Gastroesophageal sphincter (tissue), 4 donors: ENCODE results near the gene ZBTB7C. TPM values are rescaled to one million over a fixed set of nuclear protein-coding genes. Genes with fewer than 3 reads are reported as not detected.
A peak's percentile ranks its signal among the peaks of the same experiment; 100 is the strongest.

ENCODE experiments used
- ATAC-seq: fragments of 150-250 bp; one replicate; pipeline ENCODE4 v1.9.1; 2016; ENCODE audit warnings: mild to moderate bottlenecking, moderate library complexity
- H3K27ac ChIP-seq, 4 donors: fragments of 200-600 bp; sonication (generic) in 3 of 4; 1 replicate in 3 of 4; 2 replicates in 1 of 4; pipeline ENCODE4 v1.5.1; 2016 to 2019
- H3K27me3 ChIP-seq: fragments of 200-600 bp; sonication (generic); one replicate; pipeline ENCODE4 v1.5.1; 2019
- H3K36me3 ChIP-seq, 2 donors: fragments of 200-600 bp; sonication (generic); one replicate each; pipeline ENCODE4 v1.5.1; 2019; ENCODE audit warnings: control low read depth in 1 of 2
- H3K4me1 ChIP-seq, 3 donors: fragments of 200-600 bp; sonication (generic); 1 replicate in 2 of 3; 2 replicates in 1 of 3; pipeline ENCODE4 v1.5.1; 2016 to 2019; ENCODE audit warnings: control low read depth in 2 of 3
- H3K4me3 ChIP-seq, 2 donors: fragments of 200-600 bp; sonication (generic); one replicate each; pipeline ENCODE4 v1.5.1; 2019; ENCODE audit warnings: mild to moderate bottlenecking in 1 of 2, moderate library complexity in 1 of 2
- H3K9me3 ChIP-seq, 3 donors: fragments of 200-600 bp; sonication (generic); one replicate each; pipeline ENCODE4 v1.5.1; 2017 to 2019; ENCODE audit warnings: control low read depth in 2 of 3
- CTCF ChIP-seq, 4 experiments: fragments of 200-600 bp in 2 of 4; fragments of 450-650 bp in 2 of 4; sonication (generic) in 1 of 4; IDR thresholded peaks; one replicate each; pipeline ENCODE4 v1.5.1; 2017 to 2019; ENCODE audit warnings: antibody characterized with exemption in 4 of 4, mild to moderate bottlenecking in 2 of 4, moderate library complexity in 2 of 4
- EP300 ChIP-seq: sonication (generic); formaldehyde crosslinking; IDR thresholded peaks from one replicate; pipeline ENCODE4 v1.6.1; 2017; ENCODE audit warnings: antibody characterized with exemption, mild to moderate bottlenecking
- POLR2A ChIP-seq, 2 donors: fragments of 450-650 bp; IDR thresholded peaks; one replicate each; pipeline ENCODE4 v1.6.1; 2017; ENCODE audit warnings: antibody characterized with exemption in 2 of 2, mild to moderate bottlenecking in 2 of 2, moderate library complexity in 1 of 2
- POLR2AphosphoS5 ChIP-seq: sonication (generic); formaldehyde crosslinking; IDR thresholded peaks from one replicate; pipeline ENCODE4 v1.6.1; 2017; ENCODE audit warnings: antibody characterized with exemption
- WGBS, 2 donors: methylation state at CpG; one replicate each; pipeline ENCODE4 v1.1.5; 2018; ENCODE audit warnings: low coverage in 1 of 2; 5-methylcytosine and 5-hydroxymethylcytosine counted together
- total RNA-seq, 4 donors: library from RNA; depleted of rRNA; stranded (reverse); fragments of >200 nt; gene quantifications; one replicate each; pipeline ENCODE4 v1.1.0, GENCODE V29; 2016

ZBTB7C gene
- total RNA-seq, 4 donors from 2014 or later: 7.8 to 15.4 (median 11.8) TPM

GRCh38 chr18:48387300-48387699 lies 21.9 kb downstream of the ZBTB7C start:
- no peak for TF ChIP-seq POLR2AphosphoS5
- TF ChIP-seq CTCF (IDR thresholded peaks at IDR 0.05): no peak
- no peak for TF ChIP-seq POLR2A (IDR thresholded peaks at IDR 0.05)
- TF ChIP-seq EP300: no peak
- no peak for ATAC-seq
- no peaks in the 10 kb centered on the region for H3K9me3 ChIP-seq
- 13 to 36% methylated on average over 1 of the region's 1 CpG for whole genome bisulfite sequencing, 2 donors
- H3K27ac ChIP-seq: no peak overlapping the region
- H3K4me3 ChIP-seq: no peak overlapping the region
- H3K36me3 ChIP-seq: no peaks in the 10 kb centered on the region
- no peaks in the 10 kb centered on the region for H3K27me3 ChIP-seq
- H3K4me1 ChIP-seq: peaks cover 0 to 27% (median 8%) of the 10 kb centered on the region in 3 donors

GRCh38 chr18:48385596-48385995 lies 23.6 kb downstream of the ZBTB7C start:
- WGBS, 2 donors: 59 to 94% methylated on average over 5 of the region's 12 CpGs
- H3K27ac ChIP-seq: no peak overlapping the region
- no peaks in the 10 kb centered on the region for H3K36me3 ChIP-seq
- H3K9me3 ChIP-seq: no peaks in the 10 kb centered on the region
- peaks cover 0 to 19% (median 0%) of the 10 kb centered on the region in 3 donors for H3K4me1 ChIP-seq
- TF ChIP-seq CTCF (IDR thresholded peaks at IDR 0.05) (no peak), EP300 (no peak), POLR2AphosphoS5 (no peak)
- no peaks in the 10 kb centered on the region for H3K27me3 ChIP-seq
- no peak overlapping the region for H3K4me3 ChIP-seq
- ATAC-seq: no peak

GRCh38 chr18:48376934-48377333 lies 32.2 kb downstream of the ZBTB7C start:
- Histone ChIP-seq H3K27me3 (no peaks in the 10 kb centered on the region), H3K9me3 (no peaks in the 10 kb centered on the region), H3K36me3 (no peaks in the 10 kb centered on the region), H3K4me3 (no peak overlapping the region), H3K4me1 (peaks cover 0 to 14% (median 11%) of the 10 kb centered on the region in 3 donors), H3K27ac (no peak overlapping the region)
- no peak for ATAC-seq
- TF ChIP-seq EP300 (no peak), CTCF (IDR thresholded peaks at IDR 0.05) (no peak)
- WGBS, 2 donors: 29 to 86% methylated on average over 1 of the region's 3 CpGs

GRCh38 chr18:48376406-48376805 lies 32.8 kb downstream of the ZBTB7C start:
- Histone ChIP-seq H3K27ac (no peak overlapping the region), H3K4me3 (no peak overlapping the region), H3K27me3 (no peaks in the 10 kb centered on the region), H3K4me1 (peaks cover 0 to 14% (median 11%) of the 10 kb centered on the region in 3 donors), H3K36me3 (no peaks in the 10 kb centered on the region), H3K9me3 (no peaks in the 10 kb centered on the region)
- 52 to 70% methylated on average over 2 of the region's 6 CpGs for WGBS, 2 donors
- no peak for ATAC-seq
- TF ChIP-seq CTCF (IDR thresholded peaks at IDR 0.05) (no peak), POLR2A (IDR thresholded peaks at IDR 0.05) (no peak)

GRCh38 chr18:48375150-48375800 lies 33.9 kb downstream of the ZBTB7C start:
- Histone ChIP-seq H3K36me3 (no peaks in the 10 kb centered on the region), H3K9me3 (no peaks in the 10 kb centered on the region), H3K27me3 (no peaks in the 10 kb centered on the region), H3K4me3 (no peak overlapping the region), H3K4me1 (peaks cover 0 to 14% (median 11%) of the 10 kb centered on the region in 3 donors), H3K27ac (peak overlapping the region in 3 of 4 donors; percentile 31 to 61 (median 48))
- WGBS, 2 donors: 75 to 81% methylated on average over 1 to 4 of the region's 7 CpGs
- ATAC-seq: peak; percentile 56
- TF ChIP-seq POLR2AphosphoS5: no peak
- TF ChIP-seq POLR2A (IDR thresholded peaks at IDR 0.05): no peak
- no peak for TF ChIP-seq CTCF (IDR thresholded peaks at IDR 0.05)
- no peak for TF ChIP-seq EP300
